Retina (tissue), 1 donor: Measurements from ENCODE around the gene PLCD3.

Experiments
- DNase-seq: peaks from one replicate; pipeline ENCODE4 v3.0.0-alpha.2; 2016

The PLCD3 gene

DNA sequence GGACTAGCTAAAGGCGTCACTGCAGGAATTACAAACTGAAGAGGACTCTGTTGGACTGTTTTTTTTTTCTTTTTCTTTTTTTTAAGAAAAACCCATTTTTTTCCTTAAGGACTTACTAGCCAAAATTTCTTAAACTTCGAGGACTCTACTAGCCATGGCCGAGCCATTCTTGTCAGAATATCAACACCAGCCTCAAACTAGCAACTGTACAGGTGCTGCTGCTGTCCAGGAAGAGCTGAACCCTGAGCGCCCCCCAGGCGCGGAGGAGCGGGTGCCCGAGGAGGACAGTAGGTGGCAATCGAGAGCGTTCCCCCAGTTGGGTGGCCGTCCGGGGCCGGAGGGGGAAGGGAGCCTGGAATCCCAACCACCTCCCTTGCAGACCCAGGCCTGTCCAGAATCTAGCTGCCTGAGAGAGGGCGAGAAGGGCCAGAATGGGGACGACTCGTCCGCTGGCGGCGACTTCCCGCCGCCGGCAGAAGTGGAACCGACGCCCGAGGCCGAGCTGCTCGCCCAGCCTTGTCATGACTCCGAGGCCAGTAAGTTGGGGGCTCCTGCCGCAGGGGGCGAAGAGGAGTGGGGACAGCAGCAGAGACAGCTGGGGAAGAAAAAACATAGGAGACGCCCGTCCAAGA lies 16.8 kb upstream of the PLCD3 start:
- DNase-seq = peak; percentile 92

DNA sequence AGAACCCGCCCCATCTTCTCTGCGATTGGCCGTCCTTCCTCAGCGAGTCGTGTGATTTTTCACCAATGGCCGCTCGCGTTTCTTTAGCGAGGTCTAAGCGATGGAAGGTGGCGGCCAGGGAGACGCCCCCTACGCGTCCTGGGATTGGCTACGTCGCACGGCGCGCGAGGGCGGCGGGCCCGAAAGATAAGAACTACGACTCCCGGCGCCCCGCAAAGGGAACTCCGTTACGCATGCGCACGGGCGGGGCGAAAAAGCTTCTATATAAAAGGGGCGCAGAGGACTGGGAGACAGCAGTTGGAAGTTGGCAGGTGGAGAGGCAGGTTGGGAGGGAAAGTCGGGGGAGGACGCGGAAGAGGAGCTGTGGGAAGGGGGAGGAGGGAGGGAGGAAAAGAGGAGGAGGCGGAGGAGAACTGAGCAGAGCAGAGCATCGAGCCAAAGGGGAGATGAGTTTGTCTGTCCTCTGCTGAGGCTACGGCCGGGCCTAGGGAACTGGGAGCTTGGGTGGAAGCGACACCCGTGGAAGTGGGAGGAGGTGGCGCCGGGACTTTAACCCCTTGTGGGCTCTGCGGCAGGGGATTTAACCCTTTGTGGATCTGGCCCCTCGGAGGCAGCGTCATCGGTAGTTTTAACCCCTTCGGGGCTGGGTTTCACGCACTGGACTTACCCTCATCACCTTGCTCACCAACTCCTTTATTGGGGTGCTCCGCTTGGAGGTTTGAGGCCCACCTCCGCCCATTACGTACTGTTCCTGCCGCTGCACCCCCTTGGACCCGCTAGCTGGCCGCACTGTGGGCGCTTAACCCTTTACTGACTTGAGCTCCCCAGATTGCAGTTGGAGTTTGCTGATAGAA lies 16.1 kb upstream of the PLCD3 start, which contains the start of gene HEXIM1:
TSS of gene HEXIM1 (plus strand) at position 293 of the 854 bp plus-strand sequence. CDS start 716 bp downstream, outside the sequence.
- DNase-seq = peak; percentile 98

DNA sequence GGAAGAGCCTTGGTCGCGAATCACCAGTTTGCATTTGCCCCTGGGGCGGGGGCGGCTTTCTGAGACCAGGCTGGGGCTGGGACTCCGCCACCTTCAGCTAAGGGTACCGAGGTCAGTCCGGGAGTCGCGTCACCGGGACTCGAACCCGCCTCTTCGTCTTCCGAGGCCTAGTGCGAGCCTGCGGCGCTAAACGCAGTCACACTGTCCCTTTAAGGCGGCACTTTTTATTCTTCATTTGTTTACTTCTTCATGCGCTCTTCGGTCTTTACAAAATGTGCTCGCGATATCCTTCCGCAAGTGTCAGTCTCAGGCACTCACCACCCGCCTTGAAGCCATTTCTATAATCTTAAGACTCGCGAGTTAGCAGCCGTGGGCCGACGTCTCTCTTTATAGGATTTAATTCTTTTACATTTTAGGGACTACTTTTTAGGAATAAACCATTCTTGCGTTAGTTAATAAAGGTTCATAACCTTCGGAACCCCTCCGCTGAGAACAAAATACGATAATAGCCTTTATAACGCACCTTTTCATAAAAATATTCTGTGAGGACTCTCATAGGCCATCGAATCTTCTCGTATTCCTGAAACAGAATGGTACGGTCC lies 15.4 kb upstream of the PLCD3 start:
- DNase-seq = peak; percentile 97

- DNase-seq = no peak
Observed at GRCh38 chr17:45146890-45147580, 14.7 kb upstream of the PLCD3 start.

DNA sequence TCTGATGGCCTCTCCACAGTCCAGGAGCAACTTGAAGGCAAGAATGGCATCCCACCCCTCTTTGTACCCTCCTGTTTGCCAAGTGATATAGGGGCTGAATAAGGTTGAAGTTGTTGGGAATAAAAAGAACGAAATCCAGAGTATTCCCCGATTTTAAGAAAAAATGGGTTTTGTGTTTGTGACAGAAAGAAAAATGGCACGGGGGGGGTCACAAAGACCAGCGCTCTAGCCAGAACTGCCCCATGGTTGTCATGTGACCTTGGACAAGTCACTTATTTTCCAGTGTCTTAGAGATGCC lies 14.2 kb upstream of the PLCD3 start:
- no peak for DNase-seq

- DNase-seq = no peak
Observed at GRCh38 chr17:45146166-45146565, 13.9 kb upstream of the PLCD3 start.

- DNase-seq = no peak
Observed at GRCh38 chr17:45145035-45145389, 12.7 kb upstream of the PLCD3 start.

DNA sequence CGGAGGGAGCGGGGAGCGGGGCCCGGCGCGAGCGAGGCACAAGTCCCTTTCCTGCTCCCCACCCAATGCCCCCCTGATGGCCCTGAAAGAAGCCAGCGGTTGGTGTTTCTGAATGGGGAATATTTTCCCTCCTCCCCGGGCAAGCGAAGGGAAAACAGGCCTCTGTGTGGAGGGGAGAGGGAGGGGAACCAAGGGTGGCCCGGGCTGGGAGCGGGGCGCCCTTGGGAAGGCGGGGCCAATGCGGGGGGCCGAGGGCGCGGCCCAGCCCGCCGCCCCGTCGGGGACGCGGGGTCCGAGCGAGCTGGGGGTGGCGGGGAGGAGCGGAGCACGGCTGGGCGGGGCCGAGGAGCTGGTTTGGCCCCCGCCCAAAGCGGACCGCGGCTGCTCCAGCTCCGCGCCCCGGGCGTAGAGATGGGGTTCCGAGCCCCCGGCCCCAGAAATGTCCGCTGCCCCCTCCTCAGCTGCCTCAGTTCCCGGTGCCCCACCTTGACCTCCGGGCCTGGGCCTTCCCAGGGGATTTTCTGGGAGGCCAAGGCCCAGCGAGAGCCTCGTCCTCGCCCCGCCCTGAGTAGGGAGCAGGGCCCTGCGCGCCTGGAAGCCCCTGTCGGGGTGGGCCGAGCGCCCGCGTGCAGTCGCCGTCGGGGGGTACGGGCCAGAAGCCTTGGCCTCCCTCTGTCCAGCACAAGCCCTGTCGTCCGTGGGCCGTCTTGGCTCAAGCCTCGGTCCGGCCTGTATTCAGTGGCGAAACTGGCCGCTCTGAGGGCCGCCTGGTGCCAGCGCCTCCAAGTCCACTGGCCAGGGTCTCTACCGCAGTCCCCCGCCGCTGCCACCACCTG lies 12.1 kb upstream of the PLCD3 start:
- DNase-seq = peak; percentile 49

- DNase-seq = peak; percentile 73
Observed at GRCh38 chr17:45143767-45144198, 11.5 kb upstream of the PLCD3 start.

DNA sequence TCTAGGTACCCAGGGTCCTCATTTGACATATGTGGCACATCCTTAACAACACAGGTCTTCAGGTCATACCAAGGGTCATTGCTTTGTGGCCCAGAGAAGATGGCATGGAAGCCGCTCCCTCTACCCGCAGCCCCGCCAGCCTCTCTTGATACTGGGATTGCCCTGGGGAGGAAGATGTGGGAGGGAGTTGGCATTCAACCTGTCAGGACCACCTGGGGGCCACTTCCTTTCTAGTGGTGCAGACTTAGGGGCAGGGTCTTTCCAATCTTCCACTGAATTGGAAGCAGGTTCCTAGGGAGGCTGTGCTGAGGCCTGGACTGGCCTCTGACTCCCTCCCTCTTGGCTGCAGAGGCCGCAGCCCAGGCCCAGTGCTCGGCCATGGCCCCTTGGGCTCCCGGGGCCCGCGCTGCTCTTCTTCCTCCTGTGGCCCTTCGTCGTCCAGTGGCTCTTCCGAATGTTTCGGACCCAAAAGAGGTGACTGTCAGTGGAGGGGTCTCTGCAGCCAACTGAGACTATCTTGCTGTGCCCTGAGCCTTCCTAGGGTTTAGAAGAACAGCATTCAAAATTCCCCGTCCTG lies 10.9 kb upstream of the PLCD3 start:
- DNase-seq = no peak

DNA sequence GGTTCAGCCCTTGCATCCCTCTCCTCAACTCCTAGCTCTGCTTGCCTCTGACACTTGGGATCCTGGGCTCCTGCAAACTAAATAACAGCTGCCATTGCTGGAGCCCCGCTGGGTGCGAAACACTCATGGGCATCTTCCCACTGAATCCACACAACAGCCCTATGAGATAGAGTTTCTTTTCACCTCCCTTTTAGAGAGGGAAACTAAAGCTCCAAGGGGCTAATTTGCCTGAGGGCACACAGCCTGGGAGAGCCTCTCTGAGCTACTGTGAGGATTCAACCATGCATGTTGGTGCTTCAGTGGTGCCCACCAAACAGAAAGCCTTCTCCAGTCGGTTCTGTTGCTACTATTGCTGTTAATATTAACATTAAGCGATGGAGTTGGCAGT lies 7.2 kb upstream of the PLCD3 start:
- DNase-seq = no peak

DNA sequence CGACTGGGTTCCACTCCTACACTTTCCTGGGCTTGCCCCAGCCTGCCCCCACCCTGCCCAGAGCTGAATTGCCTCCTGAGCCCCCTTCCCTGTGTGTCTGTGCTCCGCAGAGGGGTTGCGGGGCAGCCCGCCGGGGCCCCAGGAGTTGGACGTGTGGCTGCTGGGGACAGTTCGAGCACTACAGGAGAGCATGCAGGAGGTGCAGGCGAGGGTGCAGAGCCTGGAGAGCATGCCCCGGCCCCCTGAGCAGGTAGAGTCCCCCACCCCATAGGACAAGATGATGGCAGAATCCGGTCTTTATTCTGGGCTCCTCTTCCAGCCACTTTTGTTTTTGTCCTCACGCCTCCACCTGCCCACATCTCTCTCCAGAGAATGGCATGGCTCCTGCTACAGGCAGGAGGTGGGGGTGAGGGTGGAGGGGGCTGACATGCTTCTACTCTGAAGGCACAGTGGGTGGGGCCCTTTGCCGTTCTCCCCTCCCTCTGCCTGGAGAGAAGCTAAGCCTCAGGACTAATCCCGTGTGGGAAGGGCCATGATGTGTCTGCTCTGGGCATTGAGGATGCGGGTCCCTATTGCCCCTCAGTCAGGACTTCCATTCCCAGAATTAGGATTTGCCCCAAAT lies 6.7 kb upstream of the PLCD3 start:
- DNase-seq = no peak

- DNase-seq = no peak
Observed at GRCh38 chr17:45137561-45138305, 5.4 kb upstream of the PLCD3 start.

- DNase-seq = no peak
Observed at GRCh38 chr17:45136846-45137560, 4.7 kb upstream of the PLCD3 start.

DNA sequence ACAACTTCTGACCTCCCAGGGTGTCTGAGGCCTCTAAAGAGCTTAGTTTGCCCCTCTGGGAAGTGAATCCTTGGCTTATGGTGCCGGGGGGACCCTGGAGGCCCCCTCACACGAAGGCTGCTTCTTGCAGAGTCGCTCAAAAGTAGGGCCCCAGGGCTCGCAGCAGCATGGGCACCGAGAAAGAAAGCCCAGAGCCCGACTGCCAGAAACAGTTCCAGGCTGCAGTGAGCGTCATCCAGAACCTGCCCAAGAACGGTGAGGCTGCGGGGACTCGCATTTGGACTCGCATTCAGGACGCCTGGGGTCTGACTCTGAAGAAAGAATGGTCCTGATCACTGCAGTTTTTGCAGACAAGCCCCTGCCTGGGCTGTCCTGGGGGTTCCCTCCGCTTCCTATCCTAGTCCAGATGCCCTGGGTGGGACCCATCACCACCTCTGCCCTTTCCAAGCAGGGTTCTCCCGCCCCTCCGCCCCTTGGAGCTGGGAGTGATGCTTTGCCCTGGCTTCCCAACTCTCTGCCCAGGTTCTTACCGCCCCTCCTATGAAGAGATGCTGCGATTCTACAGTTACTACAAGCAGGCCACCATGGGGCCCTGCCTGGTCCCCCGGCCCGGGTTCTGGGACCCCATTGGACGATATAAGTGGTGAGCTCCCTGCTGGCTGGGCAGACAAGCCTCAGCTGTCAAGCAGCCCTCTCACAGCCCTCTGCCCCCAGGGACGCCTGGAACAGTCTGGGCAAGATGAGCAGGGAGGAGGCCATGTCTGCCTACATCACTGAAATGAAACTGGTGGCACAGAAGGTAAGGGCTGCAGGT lies 3.9 kb upstream of the PLCD3 start:
- DNase-seq = peak; percentile 48

- DNase-seq = peak; percentile 98
Observed at GRCh38 chr17:45135192-45135977, 3.1 kb upstream of the PLCD3 start, which contains the start of gene ACBD4. ACBD4 (plus strand) TSS chr17:45135687; CDS start chr17:45136145, 458 bp downstream.

DNA sequence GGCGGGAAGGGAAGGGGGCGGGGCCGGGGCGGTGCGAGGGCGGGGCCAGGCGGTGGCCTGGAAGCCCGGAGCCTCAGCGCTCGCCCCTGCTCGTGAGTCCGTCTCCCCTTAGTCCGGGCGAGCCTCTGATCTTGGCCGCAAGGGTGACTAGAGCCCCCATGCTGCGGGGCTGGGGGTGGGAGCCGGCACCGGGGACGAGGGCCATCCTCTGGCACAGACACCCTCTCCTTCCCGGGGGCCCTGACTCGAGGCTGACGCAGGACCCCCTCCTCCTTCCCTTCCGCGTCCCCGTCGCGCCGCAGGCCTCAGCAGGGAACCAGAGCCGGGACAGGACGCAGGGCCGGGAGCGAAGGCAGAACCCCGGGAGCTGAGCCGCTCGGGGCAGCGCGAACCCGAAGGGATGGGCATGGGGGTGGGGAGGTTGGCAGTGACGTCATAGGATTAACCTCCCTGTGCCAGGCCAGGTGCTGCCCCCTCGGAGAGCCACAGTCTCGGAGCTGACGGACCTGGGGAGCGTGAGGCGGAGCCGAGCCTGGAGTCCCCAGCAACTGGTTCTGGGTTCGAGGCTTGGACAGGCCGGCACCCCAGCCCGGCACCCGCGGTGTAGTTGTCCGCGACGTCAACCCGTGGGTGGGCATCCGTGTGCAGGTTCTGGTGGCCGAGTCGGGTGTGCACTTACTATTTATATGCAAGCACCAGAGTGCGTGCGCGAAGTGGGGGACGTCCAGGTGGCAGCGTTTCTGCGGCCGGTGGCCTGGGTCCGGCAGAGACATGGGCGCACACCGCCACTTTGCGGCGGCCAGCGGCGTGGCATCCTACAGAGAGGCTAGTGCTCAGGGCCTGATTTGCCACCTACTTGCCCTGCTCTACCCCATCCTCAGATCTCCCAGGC lies 503 bp upstream of the PLCD3 start:
- DNase-seq = peak; percentile 89
